DOHH2 (cell line): Measurements from ENCODE around the gene RAB41.

ENCODE experiments used
- H3F3A ChIP-seq: fragments of 200-600 bp; sonication (generic), shearing (Covaris generic); 2 replicates; pipeline ENCODE4 v1.6.0; 2016; ENCODE audit warnings: antibody characterized with exemption, mild to moderate bottlenecking; ENCODE audit not compliant: control insufficient read depth, insufficient read depth
- H3K27ac ChIP-seq: fragments of 200-600 bp; sonication (generic); 2 replicates; pipeline ENCODE4 v1.5.1; 2014; ENCODE audit warnings: low read depth, mild to moderate bottlenecking, low read length, moderate library complexity
- H3K27me3 ChIP-seq: fragments of 200-600 bp; sonication (generic); 2 replicates; pipeline ENCODE4 v1.6.1; 2014; ENCODE audit warnings: mild to moderate bottlenecking, low read length, mixed read lengths; ENCODE audit not compliant: control insufficient read depth
- H3K36me3 ChIP-seq: fragments of 200-600 bp; sonication (generic); 2 replicates; pipeline ENCODE4 v1.6.1; 2014; ENCODE audit warnings: mild to moderate bottlenecking, low read length, moderate library complexity, mixed read lengths; ENCODE audit not compliant: control insufficient read depth
- H3K4me1 ChIP-seq: fragments of 200-600 bp; sonication (generic); 2 replicates; pipeline ENCODE4 v1.6.1; 2014; ENCODE audit warnings: mild to moderate bottlenecking, low read length, mixed read lengths; ENCODE audit not compliant: control insufficient read depth
- H3K4me2 ChIP-seq: fragments of 200-600 bp; sonication (generic); 2 replicates; pipeline ENCODE4 v1.6.0; 2014; ENCODE audit warnings: mild to moderate bottlenecking, low read length, moderate library complexity
- H3K4me3 ChIP-seq: fragments of 200-600 bp; sonication (generic); 2 replicates; pipeline ENCODE4 v1.5.1; 2014; ENCODE audit warnings: mild to moderate bottlenecking, low read length, mixed read lengths
- H3K79me2 ChIP-seq: fragments of 200-600 bp; sonication (generic); 2 replicates; pipeline ENCODE4 v1.6.1; 2014; ENCODE audit warnings: mild to moderate bottlenecking, low read length, mixed read lengths; ENCODE audit not compliant: control insufficient read depth
- H3K9me2 ChIP-seq: fragments of 200-600 bp; sonication (generic); replicated peaks from 2 replicates; pipeline ENCODE4 v1.6.1; 2014; ENCODE audit warnings: mild to moderate bottlenecking, low read length, mixed read lengths; ENCODE audit not compliant: control insufficient read depth
- H3K9me3 ChIP-seq: fragments of 200-600 bp; sonication (generic); 2 replicates; pipeline ENCODE4 v1.6.1; 2014; ENCODE audit warnings: antibody characterized with exemption, low read length, mixed read lengths; ENCODE audit not compliant: control insufficient read depth, insufficient read depth
- H4K20me1 ChIP-seq: fragments of 200-600 bp; sonication (generic); 2 replicates; pipeline ENCODE4 v1.6.0; 2014; ENCODE audit warnings: low read depth, mild to moderate bottlenecking, antibody characterized with exemption, low read length, moderate library complexity; ENCODE audit not compliant: control insufficient read depth, insufficient read depth
- CTCF ChIP-seq: fragments of 200-600 bp; sonication (generic); IDR thresholded peaks from one replicate; pipeline ENCODE4 v1.5.1; 2014; ENCODE audit warnings: antibody characterized with exemption, mild to moderate bottlenecking, low read depth, low read length; ENCODE audit not compliant: poor library complexity, severe bottlenecking
- EZH2phosphoT487 ChIP-seq: fragments of 200-600 bp; sonication (generic); IDR thresholded peaks from 2 replicates; pipeline ENCODE4 v1.6.1; 2017; ENCODE audit warnings: borderline replicate concordance, mild to moderate bottlenecking, antibody characterized with exemption, low read length, moderate library complexity, mixed read lengths

RAB41 gene

GRCh38 chrX:70253377-70254062 lies 28.5 kb upstream of the RAB41 start:
- no peak overlapping the region for H3K4me2 ChIP-seq
- H3K27me3 ChIP-seq = no peaks in the 10 kb centered on the region
- no peak overlapping the region for H3K4me3 ChIP-seq

GRCh38 chrX:70254063-70254400 lies 27.9 kb upstream of the RAB41 start:
- H3K27me3 ChIP-seq = no peaks in the 10 kb centered on the region
- no peaks in the 10 kb centered on the region for H3F3A ChIP-seq
- H3K79me2 ChIP-seq = no peaks in the 10 kb centered on the region
- no peaks in the 10 kb centered on the region for H4K20me1 ChIP-seq
- no peak overlapping the region for H3K4me3 ChIP-seq
- no peaks in the 10 kb centered on the region for H3K4me1 ChIP-seq
- H3K9me2 ChIP-seq = no peaks in the 10 kb centered on the region
- H3K9me3 ChIP-seq = no peaks in the 10 kb centered on the region
- H3K27ac ChIP-seq = no peak overlapping the region
- H3K4me2 ChIP-seq = no peak overlapping the region
- no peaks in the 10 kb centered on the region for H3K36me3 ChIP-seq
- no peak for TF ChIP-seq CTCF
- no peak for TF ChIP-seq EZH2phosphoT487

More at GRCh38 chrX:70253377-70254062, 28.5 kb upstream of the RAB41 start:
- Histone ChIP-seq H3K79me2 (no peaks in the 10 kb centered on the region), H4K20me1 (no peaks in the 10 kb centered on the region), H3K9me3 (no peaks in the 10 kb centered on the region), H3K4me1 (no peaks in the 10 kb centered on the region), H3F3A (no peaks in the 10 kb centered on the region), H3K27ac (no peak overlapping the region), H3K36me3 (no peaks in the 10 kb centered on the region), H3K9me2 (no peaks in the 10 kb centered on the region)
- no peak for TF ChIP-seq CTCF
- no peak for TF ChIP-seq EZH2phosphoT487

GRCh38 chrX:70254909-70255308 lies 27.1 kb upstream of the RAB41 start:
- Histone ChIP-seq H3K4me3 (no peak overlapping the region), H3K36me3 (no peaks in the 10 kb centered on the region), H3K79me2 (no peaks in the 10 kb centered on the region), H3K27me3 (no peaks in the 10 kb centered on the region), H3K9me2 (no peaks in the 10 kb centered on the region), H3K9me3 (no peaks in the 10 kb centered on the region), H4K20me1 (no peaks in the 10 kb centered on the region), H3K4me2 (no peak overlapping the region), H3K27ac (no peak overlapping the region), H3K4me1 (no peaks in the 10 kb centered on the region), H3F3A (no peaks in the 10 kb centered on the region)
- TF ChIP-seq CTCF = no peak
- no peak for TF ChIP-seq EZH2phosphoT487
